ENCODE measurements around the gene SGPL1.

GRCh38 chr10:70829543-70829942, 13.8 kb downstream of the SGPL1 start:
- TF ChIP-seq, protein P1, sequence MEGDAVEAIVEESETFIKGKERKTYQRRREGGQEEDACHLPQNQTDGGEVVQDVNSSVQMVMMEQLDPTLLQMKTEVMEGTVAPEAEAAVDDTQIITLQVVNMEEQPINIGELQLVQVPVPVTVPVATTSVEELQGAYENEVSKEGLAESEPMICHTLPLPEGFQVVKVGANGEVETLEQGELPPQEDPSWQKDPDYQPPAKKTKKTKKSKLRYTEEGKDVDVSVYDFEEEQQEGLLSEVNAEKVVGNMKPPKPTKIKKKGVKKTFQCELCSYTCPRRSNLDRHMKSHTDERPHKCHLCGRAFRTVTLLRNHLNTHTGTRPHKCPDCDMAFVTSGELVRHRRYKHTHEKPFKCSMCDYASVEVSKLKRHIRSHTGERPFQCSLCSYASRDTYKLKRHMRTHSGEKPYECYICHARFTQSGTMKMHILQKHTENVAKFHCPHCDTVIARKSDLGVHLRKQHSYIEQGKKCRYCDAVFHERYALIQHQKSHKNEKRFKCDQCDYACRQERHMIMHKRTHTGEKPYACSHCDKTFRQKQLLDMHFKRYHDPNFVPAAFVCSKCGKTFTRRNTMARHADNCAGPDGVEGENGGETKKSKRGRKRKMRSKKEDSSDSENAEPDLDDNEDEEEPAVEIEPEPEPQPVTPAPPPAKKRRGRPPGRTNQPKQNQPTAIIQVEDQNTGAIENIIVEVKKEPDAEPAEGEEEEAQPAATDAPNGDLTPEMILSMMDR (IDR thresholded peaks at IDR 0.05; ENCODE audit: insufficient read depth, low read length): no peak
- TF ChIP-seq POLR2AphosphoS5 (IDR thresholded peaks at IDR 0.05; ENCODE audit: low read depth): no peak
- TF ChIP-seq, protein P2, sequence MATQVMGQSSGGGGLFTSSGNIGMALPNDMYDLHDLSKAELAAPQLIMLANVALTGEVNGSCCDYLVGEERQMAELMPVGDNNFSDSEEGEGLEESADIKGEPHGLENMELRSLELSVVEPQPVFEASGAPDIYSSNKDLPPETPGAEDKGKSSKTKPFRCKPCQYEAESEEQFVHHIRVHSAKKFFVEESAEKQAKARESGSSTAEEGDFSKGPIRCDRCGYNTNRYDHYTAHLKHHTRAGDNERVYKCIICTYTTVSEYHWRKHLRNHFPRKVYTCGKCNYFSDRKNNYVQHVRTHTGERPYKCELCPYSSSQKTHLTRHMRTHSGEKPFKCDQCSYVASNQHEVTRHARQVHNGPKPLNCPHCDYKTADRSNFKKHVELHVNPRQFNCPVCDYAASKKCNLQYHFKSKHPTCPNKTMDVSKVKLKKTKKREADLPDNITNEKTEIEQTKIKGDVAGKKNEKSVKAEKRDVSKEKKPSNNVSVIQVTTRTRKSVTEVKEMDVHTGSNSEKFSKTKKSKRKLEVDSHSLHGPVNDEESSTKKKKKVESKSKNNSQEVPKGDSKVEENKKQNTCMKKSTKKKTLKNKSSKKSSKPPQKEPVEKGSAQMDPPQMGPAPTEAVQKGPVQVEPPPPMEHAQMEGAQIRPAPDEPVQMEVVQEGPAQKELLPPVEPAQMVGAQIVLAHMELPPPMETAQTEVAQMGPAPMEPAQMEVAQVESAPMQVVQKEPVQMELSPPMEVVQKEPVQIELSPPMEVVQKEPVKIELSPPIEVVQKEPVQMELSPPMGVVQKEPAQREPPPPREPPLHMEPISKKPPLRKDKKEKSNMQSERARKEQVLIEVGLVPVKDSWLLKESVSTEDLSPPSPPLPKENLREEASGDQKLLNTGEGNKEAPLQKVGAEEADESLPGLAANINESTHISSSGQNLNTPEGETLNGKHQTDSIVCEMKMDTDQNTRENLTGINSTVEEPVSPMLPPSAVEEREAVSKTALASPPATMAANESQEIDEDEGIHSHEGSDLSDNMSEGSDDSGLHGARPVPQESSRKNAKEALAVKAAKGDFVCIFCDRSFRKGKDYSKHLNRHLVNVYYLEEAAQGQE (IDR thresholded peaks at IDR 0.05; ENCODE audit: insufficient replicate concordance, low read depth): no peak
- TF ChIP-seq GABPA (IDR thresholded peaks at IDR 0.05; ENCODE audit: low read depth): no peak
- no peak for TF ChIP-seq SPI1 (IDR thresholded peaks at IDR 0.05; ENCODE audit: borderline replicate concordance, low read depth)
